Kidney (tissue), 14 donors: Measurements from ENCODE around the gene STK32B. TPM values are rescaled to one million over a fixed set of nuclear protein-coding genes. Genes with fewer than 3 reads are reported as not detected.
A peak's percentile ranks its signal among the peaks of the same experiment; 100 is the strongest.

ENCODE experiments used
- DNase-seq, 5 donors: peaks; one replicate each; pipeline ENCODE4 v3.0.0-alpha.2; 2013 to 2020
- FAIRE-seq: peaks from 2 replicates; lab custom pipeline; 2012; peaks lifted over from hg19 to GRCh38; lab: Jason Lieb, UNC
- H3K27ac ChIP-seq, 2 donors: one replicate each; pipeline ENCODE4 v1.7.0; 2013; ENCODE audit warnings: low read depth in 2 of 2, low read length in 2 of 2, inconsistent platforms in 1 of 2
- H3K27me3 ChIP-seq: one replicate; pipeline ENCODE4 v1.7.1; 2013; ENCODE audit warnings: low read length, inconsistent platforms; ENCODE audit not compliant: control insufficient read depth, insufficient read depth
- H3K36me3 ChIP-seq, 3 donors: one replicate each; pipeline versions ENCODE4 v1.7.0 to v1.7.1; 2013; ENCODE audit warnings: low read length in 3 of 3, control low read depth in 1 of 3, inconsistent platforms in 1 of 3; ENCODE audit not compliant: insufficient read depth in 3 of 3, control insufficient read depth in 2 of 3
- H3K4me1 ChIP-seq, 3 donors: one replicate each; pipeline versions ENCODE4 v1.7.0 to v1.7.1; 2013; ENCODE audit warnings: low read length in 3 of 3, inconsistent platforms in 1 of 3, low read depth in 1 of 3; ENCODE audit not compliant: control insufficient read depth in 2 of 3, insufficient read depth in 2 of 3
- H3K4me3 ChIP-seq, 3 donors: one replicate each; pipeline versions ENCODE4 v1.7.0 to v1.8.1; 2013; ENCODE audit warnings: low read length in 3 of 3, control low read depth in 1 of 3, inconsistent platforms in 1 of 3
- H3K9ac ChIP-seq, 3 donors: one replicate each; pipeline versions ENCODE4 v1.7.0 to v1.7.1; 2013; ENCODE audit warnings: low read length in 3 of 3, control low read depth in 1 of 3, inconsistent platforms in 1 of 3
- H3K9me3 ChIP-seq, 3 donors: one replicate each; pipeline versions ENCODE4 v1.7.0 to v1.7.1; 2013; ENCODE audit warnings: low read length in 3 of 3, control low read depth in 1 of 3, inconsistent platforms in 1 of 3; ENCODE audit not compliant: control insufficient read depth in 2 of 3, insufficient read depth in 1 of 3
- CTCF ChIP-seq: IDR thresholded peaks from 3 replicates; pipeline ENCODE4 v1.5.1; 2012; ENCODE audit warnings: mild to moderate bottlenecking, moderate library complexity, borderline replicate concordance; ENCODE audit not compliant: insufficient read depth; ENCODE audit errors: extremely low read depth
- intact Hi-C: fragments of 100-400 bp; cut with DNase I; formaldehyde crosslinking; loops from one replicate; pipeline ENCODE4 v1.11.1; 2022
- polyA plus RNA-seq: library from polyadenylated mRNA; stranded (reverse); fragments of 350-450 nt; fragmentation: Illumina TruSeq; extraction: RNeasy Lipid Tissue Mini Kit (QIAGEN cat#74804); gene quantifications from one replicate; pipeline ENCODE4 v1.2.3, GENCODE V29; 2014; ENCODE audit warnings: low read depth, low replicate concordance; ENCODE audit not compliant: insufficient read depth
- total RNA-seq: library from RNA; stranded (reverse); fragmentation: NEBNext Ultra II Directional; extraction: Animal tissue kit (Norgen Biotek cat#: 25700); gene quantifications from one replicate; pipeline ENCODE4 v1.2.1, GENCODE V29; 2021
- donor health status: control.
- donor health status: control.
- donor health status: control.
- donor health status: control.
- donor health status: control.
- donor health status: DM: yes; HTN: yes; CAD: no.
- donor health status: Normal renal cell carcinoma (clear cell type).

STK32B gene
- total and polyA plus RNA-seq, 2 donors from 2014 or later = 18.1 to 18.2 TPM

GRCh38 chr4:5378002-5378401 lies 326.7 kb downstream of the STK32B start:
- TF ChIP-seq CTCF = no peak

GRCh38 chr4:5379895-5380294 lies 328.6 kb downstream of the STK32B start:
- FAIRE-seq (no peak), DNase-seq (no peak)
- Histone ChIP-seq H3K9me3 (no peaks in the 10 kb centered on the region), H3K27me3 (no peaks in the 10 kb centered on the region), H3K9ac (no peak overlapping the region), H3K36me3 (no peaks in the 10 kb centered on the region), H3K4me3 (no peak overlapping the region), H3K4me1 (no peaks in the 10 kb centered on the region), H3K27ac (no peak overlapping the region)
- intact Hi-C loops = no loop called here
- no peak for TF ChIP-seq CTCF

More at GRCh38 chr4:5378002-5378401, 326.7 kb downstream of the STK32B start:
- no peak overlapping the region for H3K27ac ChIP-seq
- H3K27me3 ChIP-seq = no peaks in the 10 kb centered on the region
- no peak overlapping the region for H3K9ac ChIP-seq
- H3K36me3 ChIP-seq = no peaks in the 10 kb centered on the region
- H3K4me3 ChIP-seq = no peak overlapping the region
- intact Hi-C loops = no loop called here
- FAIRE-seq (no peak), DNase-seq (peak in 1 of 5 donors; percentile 8)
- no peaks in the 10 kb centered on the region for H3K4me1 ChIP-seq
- H3K9me3 ChIP-seq = peaks cover 0 to 5% (median 0%) of the 10 kb centered on the region in 3 donors

DNA sequence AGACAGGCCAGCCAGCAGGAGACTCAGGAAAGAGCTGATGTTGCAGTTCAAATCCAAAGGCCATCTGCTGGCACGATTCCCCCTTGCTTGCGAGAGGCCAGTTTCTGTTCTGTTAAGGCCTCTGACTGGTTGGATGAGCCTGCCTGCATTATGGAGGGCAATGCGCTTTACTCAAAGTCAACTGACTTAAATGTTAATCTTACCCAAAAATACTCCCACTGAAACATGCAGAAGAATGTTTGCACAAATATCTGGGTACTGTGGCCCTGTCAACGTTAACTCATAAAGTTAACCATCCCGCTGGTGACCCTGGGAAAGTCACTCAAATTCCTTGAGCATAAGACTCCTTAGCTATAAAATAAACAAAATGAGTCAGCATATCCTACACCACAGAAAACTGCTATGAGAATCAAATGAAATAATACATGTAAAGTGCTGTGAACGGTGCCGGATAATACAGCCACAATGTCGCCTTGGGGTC lies 330.7 kb downstream of the STK32B start:
- TF ChIP-seq CTCF = no peak
- DNase-seq = no peak
- intact Hi-C loops = no loop called here
- H3K36me3 ChIP-seq = no peaks in the 10 kb centered on the region
- no peak overlapping the region for H3K9ac ChIP-seq
- H3K4me3 ChIP-seq = no peak overlapping the region
- H3K27ac ChIP-seq = no peak overlapping the region
- no peaks in the 10 kb centered on the region for H3K4me1 ChIP-seq
- H3K27me3 ChIP-seq = no peaks in the 10 kb centered on the region
- no peak for FAIRE-seq
- no peaks in the 10 kb centered on the region for H3K9me3 ChIP-seq
